ENCODE measurements around the gene PYGM. TPM values are rescaled to one million over a fixed set of nuclear protein-coding genes. Genes with fewer than 3 reads are reported as not detected.

The PYGM gene
- total RNA-seq, 1 donor: 4.6 TPM

DNA sequence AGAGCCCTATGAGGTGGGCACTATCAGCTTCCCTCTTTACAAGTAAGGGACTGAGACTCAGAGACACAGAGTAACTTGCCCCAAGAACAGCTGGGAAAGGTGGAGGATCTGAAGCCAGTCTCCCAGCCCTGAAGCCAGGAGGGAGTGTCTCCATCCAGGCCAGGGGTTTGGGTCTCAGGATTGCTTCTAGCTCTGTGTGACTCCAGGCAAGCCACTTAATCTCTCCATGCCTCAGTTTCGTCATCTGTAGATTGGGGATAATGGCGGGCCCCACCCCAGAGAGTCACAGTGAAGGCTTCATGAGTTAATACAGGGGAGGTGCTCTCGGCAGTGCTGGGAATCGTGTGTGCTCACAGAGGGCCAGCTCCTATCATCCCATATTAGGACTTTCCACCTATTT lies 32.7 kb upstream of the PYGM start:
- DNase-seq (ENCODE audit: low read depth in 2 of 3, low spot score in 2 of 3): no peak

DNA sequence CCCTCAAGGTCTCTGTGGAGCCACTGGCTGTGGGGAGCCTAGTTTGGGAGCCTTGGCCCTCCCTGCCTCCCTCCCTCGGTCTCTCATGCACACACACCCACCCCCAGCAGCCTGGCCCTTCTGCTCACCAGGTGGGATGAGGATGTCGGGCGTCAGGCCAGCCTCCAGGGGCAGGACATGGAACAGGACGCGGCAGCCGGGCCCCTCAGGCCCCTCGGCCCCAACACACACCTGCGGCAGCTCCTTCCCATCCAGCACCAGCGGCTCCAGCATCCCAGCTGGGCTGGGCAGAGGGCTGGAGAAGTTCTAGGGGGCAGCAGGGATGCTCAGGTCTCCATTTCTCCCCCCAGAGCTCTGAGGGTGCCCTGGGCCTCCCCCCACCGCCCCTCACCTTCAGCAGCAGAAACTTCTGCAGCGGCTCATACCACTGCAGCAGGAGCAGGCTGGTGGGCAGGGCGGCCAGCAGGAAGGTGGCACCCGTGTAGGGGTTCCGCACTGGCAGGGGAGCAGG lies 32.1 kb upstream of the PYGM start:
- DNase-seq (ENCODE audit: low read depth in 2 of 3, low spot score in 2 of 3): no peak

DNA sequence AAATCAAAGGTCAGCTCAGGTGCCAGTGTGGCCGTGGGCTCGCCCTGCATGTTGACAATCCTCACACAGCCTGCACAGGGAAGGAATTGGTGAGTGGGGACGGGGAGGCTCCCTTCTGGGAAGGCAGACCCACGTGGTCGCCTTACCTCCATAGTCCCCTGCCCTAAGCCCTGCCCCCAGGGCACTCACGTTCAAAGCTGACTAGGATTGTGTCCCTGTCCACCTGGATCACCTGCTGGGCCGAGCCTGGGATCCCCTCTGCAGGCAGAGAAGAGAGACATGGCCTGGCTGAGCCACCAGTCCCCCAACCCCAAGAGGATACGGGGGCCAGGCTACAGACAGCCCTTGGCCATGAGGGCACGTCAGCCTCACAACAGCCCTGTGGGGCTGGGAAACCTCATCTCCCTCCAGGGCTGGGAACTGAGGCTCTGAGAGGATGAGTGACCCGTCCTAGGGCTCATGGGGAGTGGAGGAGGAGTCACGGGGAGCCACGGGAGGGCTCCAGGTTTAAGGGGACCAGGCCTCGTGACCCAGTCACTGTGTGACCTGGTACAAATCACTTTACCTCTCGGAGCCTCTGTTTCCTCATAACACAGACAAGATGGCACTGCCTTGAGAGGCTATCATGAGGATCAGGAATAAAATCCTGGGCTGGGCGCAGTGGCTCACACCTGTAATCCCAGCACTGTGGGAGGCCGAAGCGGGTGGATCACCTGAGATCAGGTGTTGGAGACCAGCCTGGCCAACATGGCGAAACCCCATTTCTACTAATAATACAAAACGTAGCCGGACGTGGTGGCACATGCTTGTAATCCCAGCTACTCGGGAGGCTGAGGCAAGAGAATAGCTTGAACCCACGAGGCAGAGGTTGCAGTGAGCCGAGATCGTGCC lies 30.7 kb upstream of the PYGM start:
- no peak for DNase-seq (ENCODE audit: low read depth in 2 of 3, low spot score in 2 of 3)

DNA sequence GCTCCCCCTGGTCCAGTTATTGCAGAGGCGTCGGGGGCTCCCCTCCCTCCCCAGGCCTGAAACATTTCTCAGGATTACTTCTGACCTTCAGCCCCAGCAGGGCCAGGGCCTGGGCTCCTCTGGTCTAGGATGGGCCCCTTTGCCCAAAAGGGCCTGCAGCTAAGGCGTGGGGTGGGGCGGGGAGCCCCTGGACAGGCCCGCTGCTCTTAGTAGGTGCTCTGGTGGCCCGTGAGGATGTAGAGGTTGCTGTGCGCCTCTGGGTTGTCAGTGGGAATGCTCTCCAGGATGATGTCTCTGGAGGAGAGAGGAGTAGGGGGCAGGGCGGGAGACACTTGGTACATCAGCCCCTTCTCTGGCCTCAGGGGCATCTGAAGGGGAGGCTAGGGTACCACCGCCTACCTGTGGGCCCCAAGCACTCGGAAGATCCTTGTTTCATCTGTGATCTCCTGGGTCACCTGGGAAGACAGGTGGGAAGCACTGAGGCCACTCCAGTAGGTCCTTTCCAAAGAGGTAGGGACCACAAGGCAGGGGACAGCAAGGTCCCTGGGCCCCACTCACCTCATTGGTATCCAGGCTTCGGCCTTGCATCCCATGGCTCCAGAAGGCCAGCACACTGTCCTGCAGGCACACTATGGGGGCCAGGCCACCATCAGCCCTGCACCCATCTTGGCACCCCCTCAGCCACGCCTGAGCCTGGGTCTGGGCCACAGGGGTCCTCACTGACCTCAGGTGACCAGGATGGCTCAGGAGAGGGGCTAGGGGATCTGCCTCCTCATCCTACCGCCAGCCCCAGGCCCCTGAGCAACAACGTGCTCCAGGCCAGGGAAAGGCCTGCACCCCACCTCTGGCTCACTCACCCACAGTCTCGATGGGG lies 29.8 kb upstream of the PYGM start:
- no peak for DNase-seq (ENCODE audit: low read depth in 2 of 3, low spot score in 2 of 3)

DNA sequence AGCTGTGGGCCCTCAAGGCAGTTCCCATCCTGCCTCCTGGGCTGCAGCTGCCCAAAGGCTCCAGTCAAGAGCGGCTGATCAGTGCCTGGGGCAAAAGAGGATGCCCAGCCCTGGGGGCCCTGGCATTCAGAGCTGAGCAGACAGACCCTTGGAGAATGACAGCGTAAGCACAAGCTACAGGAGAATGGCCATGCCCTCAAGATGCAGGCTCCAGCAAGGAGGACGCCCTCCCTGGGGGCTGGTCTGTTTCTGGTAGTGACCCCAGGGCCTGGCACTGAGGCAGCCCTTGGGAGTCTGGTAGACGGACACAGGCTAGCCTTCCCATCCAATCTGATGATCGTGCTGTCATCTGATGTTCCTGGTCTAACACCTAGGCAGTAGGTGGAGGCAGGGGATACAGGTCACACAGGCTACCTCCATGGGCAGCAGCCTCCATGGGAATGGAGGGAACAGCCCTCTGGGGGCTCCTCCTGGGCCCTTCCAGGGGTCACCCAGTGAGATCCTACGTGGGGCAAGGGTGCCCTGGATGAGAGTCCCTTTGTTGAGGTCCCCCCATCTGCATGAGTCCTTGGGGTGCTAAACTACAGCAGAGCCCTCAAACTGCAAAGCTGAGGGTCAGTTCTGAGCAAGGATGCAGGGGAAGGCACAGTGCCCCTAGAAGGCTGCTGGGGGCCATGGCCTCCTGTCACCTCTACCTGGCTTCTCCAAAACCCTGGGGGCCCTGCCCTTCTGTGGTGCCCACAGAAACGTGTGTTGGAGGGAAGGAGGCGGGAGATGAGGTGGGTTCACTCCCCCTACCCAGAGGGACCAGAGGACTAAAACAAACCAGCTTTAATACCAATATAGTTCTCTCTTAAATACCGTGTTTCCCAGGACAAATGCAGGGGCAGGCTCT lies 28.8 kb upstream of the PYGM start:
- no peak for DNase-seq (ENCODE audit: low read depth in 2 of 3, low spot score in 2 of 3)

DNA sequence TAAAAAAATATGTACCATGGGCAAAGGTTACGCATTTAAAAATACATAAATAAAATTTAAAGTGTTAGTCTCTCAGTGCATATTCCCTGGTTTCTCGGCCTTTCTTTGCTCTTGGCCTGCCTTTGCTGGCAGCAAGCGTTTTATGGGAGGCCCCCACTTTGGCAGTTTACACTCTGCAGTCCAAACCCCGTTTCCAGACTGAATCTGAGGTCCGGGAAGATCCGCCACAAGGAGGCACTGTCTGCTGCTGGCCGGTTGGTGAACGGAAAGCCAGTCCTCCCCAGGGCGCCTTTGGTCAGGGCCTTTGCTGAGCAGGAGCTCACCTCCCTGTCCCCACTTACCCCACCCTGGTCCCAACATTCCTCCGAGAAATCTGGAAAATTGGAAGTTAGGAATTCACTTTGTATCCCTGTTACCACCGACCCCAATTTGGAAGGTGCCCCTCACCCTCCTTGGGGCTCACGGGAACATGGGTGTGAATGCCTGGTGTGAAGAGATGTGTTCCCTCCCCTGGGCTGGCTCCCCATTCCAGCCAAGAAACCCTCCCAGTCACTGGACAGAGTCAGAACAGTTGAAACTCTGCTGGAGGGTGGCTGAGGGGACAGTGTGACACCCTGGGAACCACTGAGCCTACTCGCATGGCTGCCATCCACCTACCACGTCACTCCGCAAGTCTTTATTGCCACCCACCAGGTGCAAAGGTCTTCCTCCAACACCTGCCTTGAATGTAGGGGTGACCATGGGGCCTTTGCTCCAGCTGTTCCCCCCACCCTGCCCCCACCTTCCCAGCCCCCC lies 27.9 kb upstream of the PYGM start:
- peak in 2 of 3 donors; percentile 50 to 70 for DNase-seq (ENCODE audit: low read depth in 2 of 3, low spot score in 2 of 3)

DNA sequence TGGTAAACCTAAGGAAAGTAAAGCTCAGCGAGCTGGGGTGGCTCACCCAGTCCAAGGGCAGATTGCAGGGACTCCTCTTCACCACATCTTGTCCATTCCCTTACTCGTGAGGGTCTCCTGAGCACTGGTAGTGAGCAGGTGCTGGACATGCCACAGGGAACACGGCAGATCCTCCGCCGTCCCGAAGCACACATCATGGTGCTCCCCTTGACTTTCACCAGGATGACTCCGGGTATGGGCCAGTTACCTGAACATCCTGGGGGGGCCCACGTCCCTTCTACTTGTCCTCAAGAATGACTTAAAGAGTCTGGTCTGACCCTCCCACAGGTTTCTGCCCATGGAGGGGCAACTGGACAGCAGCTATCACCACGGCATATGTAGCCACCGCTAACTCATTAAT lies 26.5 kb upstream of the PYGM start:
- no peak for DNase-seq (ENCODE audit: low read depth in 2 of 3, low spot score in 2 of 3)

DNA sequence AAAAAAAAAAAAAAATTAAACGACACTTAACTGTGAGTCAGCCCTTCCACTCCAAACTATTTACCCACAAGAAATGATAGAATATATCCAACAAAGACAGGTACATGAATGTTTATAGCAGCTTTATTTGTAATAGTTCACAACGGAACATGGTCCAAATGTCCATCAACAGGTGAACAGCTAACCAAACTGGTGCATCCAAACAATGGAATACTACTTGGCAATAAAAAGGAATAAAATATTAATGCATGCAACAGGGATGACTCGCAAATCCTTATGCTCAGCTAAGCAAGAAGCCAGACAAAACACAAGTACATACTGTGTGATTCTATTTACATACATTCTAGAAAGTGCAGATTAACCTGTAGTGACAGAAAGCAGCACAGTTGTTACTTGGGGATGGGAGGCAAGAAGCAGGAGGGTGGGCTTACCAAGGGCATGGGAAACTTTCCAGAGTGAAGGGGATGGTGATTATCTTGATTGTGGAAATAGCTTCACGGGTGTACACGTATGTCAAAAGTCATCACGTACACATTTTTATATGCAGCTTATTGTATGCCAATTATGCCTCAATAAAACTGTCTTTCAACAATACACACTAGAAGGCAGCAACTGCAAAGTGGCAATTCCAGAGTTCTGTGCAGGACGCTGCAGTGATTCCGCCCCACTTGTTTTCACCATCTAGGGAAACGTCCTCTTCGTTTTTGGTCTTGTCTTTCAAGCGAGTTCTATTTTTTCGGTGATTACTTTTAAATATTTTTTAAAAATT lies 25.2 kb upstream of the PYGM start:
- DNase-seq (ENCODE audit: low read depth in 2 of 3, low spot score in 2 of 3): no peak

DNA sequence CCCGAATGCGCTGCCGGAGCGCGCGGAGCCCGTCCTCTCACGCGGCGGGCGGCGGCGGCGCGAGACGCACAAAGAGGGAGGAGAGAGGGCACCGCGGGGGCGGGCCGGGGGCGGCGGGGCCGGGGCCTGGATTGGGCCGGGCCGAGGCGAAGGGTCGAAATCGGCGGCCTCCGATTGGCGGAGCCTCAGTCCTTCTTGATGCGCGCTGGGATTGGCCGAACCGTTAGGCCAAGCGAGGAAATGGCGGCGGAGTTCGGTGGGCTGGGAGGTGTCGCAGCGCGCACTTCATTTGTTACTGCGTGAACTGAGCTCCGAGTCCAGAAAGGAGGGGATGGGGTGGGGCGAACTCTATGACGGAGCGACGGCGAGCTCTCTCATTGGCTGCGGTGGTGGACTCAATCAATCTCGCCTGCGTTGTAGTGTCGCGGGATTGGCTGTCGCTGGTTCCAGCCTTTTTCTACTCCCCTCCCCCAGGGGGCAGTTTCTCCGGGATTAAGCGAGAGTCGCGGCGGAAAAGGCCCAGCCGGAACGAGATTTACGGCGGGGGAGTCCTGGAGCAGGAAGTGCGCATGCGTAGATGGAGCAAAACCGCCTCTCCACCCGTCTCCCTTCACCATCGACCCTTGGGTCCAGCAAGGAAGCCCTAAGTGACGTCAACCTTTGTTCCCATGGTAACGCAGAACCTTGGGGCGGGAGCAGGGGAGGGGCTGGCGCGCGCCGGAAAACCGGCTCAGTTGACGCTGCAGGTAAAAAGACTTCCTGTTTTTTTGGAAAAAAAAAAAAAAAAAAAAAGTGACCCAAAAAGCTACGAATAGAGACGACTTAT lies 18.9 kb upstream of the PYGM start, which contains the start of gene SF1:
TSS of gene SF1 (minus strand) at position 70 of the 826 bp plus-strand sequence. CDS start 150 bp downstream, outside the sequence.
- DNase-seq (ENCODE audit: low read depth in 2 of 3, low spot score in 2 of 3): peak; percentile 98 to 100 (median 100)

DNA sequence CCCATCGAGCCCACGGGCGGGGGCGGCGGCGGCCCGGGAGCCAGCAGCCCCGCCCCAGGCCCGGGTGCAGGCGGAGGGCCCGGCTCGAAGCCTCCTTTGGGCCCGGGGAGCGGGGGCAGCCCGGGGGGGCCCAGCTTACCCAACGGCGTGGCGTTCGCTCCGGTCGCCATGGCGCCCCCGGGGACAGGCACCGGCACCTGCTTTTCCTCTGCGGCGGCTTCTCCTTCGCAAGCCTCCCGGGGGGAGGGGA lies 18.4 kb upstream of the PYGM start:
- DNase-seq (ENCODE audit: low read depth in 2 of 3, low spot score in 2 of 3): no peak

DNA sequence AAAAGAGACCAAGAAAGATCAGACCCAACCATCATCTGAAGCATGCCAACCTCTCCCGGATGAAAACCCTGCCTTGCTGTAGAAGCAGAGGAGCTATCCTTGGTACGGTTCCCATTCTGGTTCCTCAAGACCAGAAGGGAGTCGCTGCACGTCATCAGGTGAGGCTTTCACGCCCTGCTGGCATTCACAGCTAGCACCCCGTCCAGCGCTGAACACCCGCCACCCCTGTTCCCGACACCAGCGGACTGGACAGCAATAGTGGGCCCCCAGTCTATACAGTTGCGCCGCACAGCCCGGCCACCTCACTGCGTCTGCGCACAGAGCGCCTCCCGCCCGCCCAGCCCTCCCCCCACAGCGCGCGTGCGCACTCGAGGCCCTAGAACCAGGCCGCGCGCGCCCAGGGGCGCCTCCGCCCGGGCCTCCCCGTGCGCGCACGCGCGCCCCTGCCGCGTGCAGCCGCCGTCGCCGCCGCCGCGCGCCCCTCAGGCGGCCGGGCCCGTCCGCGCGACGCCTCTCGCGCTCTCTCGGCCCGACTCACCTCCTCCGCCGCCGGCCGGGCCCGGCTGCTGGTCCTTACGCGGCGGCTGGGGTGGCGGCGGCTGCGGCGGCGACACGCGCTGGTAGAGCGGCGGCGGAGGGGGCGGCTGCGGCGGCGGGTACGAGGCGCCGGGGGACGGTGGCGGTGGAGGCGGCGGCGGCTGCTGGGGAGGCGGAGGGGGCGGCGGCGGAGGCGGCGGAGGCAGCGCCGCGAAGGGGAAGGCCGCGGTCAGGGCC lies 17.9 kb upstream of the PYGM start:
- DNase-seq (ENCODE audit: low read depth in 2 of 3, low spot score in 2 of 3): peak; percentile 84 to 86 (median 86)

DNA sequence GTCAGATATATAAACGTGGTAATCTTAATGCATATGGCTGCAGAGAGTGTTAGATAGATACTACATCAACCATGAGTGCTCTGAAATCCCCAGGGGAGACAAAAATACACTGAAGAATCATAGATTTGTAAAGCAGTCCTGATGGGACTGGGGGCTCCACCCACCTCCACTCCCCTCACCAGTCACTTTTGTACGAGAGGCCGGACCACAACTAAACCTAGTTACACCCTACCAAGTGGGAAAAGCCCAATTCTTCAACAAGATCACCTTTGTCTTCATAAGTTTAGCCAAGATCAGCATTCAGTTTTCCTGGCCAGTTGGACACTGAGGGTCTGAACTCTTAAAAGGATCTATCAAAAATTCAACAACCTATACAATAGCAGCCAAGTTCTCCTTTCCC lies 17.1 kb upstream of the PYGM start:
- DNase-seq (ENCODE audit: low read depth in 2 of 3, low spot score in 2 of 3): no peak

DNA sequence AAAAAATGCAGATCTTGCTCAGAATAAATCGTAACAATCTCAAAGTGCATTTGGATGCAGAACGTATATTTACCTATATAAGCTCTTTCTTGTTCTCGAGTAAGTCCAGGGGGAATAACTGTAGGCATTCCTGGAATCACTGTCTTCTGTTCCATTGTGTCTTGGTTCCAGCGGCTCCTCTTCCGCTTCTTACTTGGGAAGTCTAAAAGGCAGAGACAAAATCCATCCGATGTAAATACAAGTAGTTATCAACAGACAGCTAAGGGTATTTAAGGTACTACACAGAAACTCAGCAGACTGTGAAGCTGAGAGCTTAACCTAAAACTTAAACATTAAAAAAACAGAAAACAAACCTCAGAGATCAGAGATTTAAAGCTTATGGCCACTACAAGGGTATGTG lies 16.7 kb upstream of the PYGM start:
- DNase-seq (ENCODE audit: low read depth in 2 of 3, low spot score in 2 of 3): no peak

DNA sequence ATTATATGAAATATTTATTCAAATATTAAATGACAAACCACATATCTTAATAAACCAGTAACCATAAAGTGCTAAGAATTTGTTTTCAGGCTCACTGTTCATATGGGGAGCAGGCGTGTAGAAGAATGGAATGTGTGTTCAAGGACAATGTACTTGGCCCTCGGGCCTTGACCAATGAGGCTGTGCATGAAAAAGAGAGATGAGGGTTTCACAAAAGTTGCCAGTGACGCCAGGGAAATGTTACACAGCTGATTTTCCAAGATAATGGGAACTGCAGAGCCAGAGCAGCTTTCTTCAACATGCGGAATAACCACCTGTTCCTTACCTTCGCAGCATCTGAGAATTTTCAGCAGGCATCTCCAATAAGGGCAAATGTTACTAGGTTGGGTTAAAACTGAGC lies 14.4 kb upstream of the PYGM start:
- DNase-seq (ENCODE audit: low read depth in 2 of 3, low spot score in 2 of 3): no peak

DNA sequence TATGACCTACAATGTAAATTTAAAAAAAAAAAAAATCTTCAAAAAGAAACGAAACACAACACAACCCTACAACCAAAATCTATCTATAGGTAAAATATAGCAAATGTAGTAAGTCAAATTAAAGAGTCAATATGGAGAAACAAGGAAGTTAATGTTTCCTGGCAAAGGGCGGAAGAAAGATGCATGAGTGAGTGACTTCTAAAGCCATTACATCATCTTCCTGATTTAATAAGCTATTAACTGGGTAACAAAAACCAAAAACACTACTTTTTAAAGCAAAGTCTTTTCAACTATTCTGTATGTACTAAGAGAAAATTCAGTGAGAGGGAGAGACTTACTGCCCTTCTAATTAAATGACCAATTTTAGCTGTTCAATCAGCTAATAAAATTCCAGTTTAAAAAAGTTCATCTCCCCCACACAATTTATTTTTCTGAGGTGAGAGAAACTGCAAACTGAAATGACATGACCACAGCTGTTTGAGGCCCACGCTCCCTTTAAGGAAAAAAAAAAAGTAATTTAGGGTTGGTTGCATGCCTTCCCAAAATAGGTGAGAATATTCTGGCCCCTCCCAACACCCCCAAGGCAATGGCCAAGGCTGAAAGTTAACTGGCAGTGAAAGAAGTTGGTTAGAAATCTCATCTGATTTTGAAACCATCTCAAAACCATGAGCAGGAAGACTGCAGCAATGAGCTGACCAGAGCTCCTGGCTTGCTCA lies 12.7 kb upstream of the PYGM start:
- DNase-seq (ENCODE audit: low read depth in 2 of 3, low spot score in 2 of 3): peak in 1 of 3 donors; percentile 39

DNA sequence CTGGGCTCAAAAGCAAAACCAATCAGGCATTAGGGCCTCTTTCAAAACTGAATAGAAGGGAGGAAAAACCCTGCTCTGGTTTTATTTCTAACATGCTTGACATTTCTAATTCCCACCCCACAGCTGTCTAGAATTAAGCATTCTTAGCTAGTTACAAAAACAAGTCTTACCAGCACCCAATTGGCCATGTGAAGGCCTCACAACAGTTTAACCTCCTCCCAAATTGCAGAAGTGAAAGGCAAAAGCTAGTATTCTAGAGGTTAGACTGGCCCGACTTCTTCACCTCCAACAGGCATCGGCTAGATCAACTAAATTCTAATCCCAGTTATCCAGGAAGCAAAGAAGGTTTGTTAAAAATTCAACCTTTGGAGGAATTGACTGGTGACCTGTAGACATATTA lies 12.1 kb upstream of the PYGM start:
- DNase-seq (ENCODE audit: low read depth in 2 of 3, low spot score in 2 of 3): no peak

DNA sequence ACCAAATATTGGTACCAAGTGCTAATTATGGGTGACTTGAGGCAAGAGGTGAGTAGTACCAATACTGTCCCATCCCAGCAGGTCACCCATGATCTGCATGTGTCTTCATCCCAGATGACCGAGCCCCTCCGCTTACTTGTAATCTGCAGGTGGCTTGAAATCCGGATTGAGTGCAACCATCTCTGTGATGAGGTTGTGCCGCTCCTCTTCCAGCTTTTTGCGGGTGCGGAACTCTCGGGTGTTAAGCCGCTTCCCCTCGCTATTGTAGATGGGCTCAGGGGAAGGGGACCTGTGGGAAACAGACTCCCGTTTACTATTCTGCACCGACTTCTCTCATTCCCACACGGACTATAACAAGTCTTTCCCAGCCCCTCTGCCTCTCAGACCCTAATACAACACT lies 10.3 kb upstream of the PYGM start:
- DNase-seq (ENCODE audit: low read depth in 2 of 3, low spot score in 2 of 3): no peak

Measured in hematopoietic multipotent progenitor cell (in vitro differentiated cells).